GM18508 (cell line): ENCODE measurements around the gene HMX2.

ENCODE experiments used
- ATAC-seq: cut with Tn5 transposase; IDR thresholded peaks from one replicate; pipeline ENCODE4 v1.9.1; 2021; ENCODE audit warnings: moderate number of reproducible peaks; ENCODE audit not compliant: insufficient read depth, unreplicated experiment

HMX2 gene

DNA sequence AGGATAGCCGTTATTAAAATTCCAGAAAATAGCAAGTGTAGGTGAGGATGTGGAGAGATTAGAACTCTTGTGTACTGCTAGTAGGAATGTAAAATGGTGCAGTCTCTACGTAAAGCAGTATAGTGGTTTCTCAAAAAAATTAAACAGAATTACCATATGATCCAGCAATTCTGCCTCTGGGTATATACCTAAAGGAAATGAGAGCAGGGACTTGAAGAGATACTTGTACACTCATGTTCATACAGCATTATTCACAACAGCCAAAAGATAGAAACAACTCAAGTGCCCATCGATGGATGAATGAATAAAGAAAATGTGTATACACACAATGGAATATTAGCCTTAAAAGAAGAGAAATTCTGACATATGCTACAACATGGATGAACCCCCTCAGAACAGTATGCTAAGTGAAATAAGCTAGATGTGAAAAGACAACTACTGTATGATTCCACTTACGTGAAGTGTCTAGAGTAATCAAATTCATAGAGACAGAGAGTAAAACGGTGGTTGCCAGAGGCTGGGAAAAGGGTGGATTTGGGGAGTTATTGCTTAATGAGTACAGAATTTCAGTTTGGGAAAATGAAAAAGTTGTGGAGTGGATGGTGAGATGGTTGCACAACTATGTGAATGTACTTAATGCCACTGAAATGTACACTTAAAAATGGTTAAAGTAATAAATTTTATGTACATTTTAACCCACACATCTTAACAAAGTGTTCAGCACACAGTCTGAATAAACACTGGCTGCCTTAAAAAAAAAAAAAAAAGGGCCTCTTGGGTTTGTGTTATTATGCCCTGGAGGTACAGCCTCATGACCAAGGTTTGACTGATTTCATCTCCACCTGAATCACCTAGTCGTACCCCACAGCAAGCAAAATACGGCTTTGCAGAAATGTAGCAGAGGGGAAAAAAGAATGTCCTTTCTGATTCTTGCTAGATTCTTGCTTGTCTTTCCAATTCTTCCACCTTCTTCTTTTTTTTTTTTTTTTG, 32.5 kb downstream of the HMX2 start:
- ATAC-seq, result no peak

DNA sequence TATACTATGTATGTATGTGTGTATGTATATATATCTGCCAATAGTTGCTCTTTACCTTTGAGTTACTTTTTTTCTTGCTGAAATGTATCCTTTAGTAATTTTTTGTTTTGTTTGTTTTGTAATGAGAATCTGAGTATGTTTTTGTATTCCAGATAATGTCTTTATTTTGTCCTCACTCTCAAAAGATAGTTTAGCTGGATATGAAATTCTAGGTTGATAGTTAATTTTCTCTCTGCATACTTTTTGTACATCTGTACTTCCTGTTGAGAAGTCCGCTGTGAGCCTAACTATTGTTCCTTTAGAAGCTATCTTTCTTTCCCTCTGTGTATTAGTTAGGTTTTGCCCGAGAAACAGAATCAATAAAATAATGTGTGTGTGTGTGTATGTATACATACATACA, 35.8 kb downstream of the HMX2 start:
- no peak for ATAC-seq

- ATAC-seq, result no peak
Observed at GRCh38 chr10:123187781-123188180, 39.8 kb downstream of the HMX2 start.

DNA sequence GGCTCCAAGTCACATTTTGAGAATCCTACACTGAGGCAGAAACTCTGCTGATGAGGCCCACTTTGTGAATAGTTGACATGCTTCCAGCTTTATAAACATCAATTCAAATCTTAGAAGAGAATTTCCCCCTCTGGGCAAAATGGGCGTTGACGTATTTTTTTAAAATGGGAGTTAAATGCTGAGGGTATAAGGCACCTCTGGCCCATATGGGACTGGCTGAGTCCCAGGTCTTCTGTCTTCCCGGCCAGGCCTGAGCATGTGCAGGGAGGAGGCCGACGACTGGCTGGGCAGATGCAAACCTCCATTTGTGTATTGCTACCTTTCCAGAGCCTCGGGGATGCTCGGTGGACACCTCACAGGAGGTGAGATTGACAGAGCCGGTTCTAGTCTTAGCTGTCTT, 44.0 kb downstream of the HMX2 start:
- ATAC-seq, result no peak

DNA sequence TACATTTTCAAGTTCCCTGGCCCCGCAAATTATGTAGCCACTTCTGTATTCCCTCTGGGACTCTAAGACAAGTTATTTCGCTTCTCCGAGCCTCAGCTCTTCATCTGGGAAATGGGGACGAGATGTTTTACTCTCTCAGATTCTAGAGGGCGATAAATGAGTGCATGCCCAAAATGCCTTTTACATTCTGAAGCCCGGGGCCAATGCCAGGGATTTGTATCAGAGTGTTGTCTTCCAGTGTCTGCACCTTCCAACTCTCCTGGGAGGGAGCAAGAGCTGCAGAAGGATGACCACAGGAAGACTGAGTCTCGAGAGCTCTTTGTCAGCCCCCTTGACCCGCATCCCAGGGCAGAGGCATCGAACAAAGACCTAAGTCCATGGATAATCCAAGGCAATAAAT, 46.1 kb downstream of the HMX2 start:
- ATAC-seq, result no peak
